ENCODE data around the gene IL1RAP. TPM values are rescaled to one million over a fixed set of nuclear protein-coding genes. Genes with fewer than 3 reads are reported as not detected.
"Not testable (repeated sequence)": the region's sequence is repeated elsewhere in the genome, so short reads cannot be mapped to it uniquely, and the experiment has no call there.

The IL1RAP gene
- total RNA-seq, 1 donor = 14.8 TPM

- Histone ChIP-seq H3K4me2 (ENCODE audit: insufficient read depth, low read length) (peak overlapping the region; percentile 57), H3K9me3 (ENCODE audit: low read depth, low read length) (no peaks in the 10 kb centered on the region), H3K79me2 (ENCODE audit: insufficient read depth, low read length) (peaks cover 27% of the 10 kb centered on the region), H3K27ac (ENCODE audit: low read depth, low read length) (peak overlapping the region; percentile 17), H3K4me3 (ENCODE audit: insufficient read depth, low read length) (no peak overlapping the region), H2AFZ (ENCODE audit: low read length) (peak overlapping the region; percentile 57), H3K27me3 (ENCODE audit: insufficient read depth, low read length) (no peaks in the 10 kb centered on the region), H3K36me3 (ENCODE audit: insufficient read depth, low read length) (no peaks in the 10 kb centered on the region), H3K4me1 (ENCODE audit: insufficient read depth, low read length) (peaks cover 40% of the 10 kb centered on the region), H4K20me1 (ENCODE audit: insufficient read depth, low read length) (no peaks in the 10 kb centered on the region)
- peak; percentile 77 for DNase-seq (ENCODE audit: insufficient read length, low spot score, missing footprints)
- TF ChIP-seq CTCF (IDR thresholded peaks at IDR 0.05; ENCODE audit: extremely low read depth, low read depth, low read length) = no peak
Observed at GRCh38 chr3:190517687-190518086, 3.8 kb downstream of the IL1RAP start.

GRCh38 chr3:190518531-190518930 lies 4.6 kb downstream of the IL1RAP start:
- H3K27ac ChIP-seq (ENCODE audit: low read depth, low read length); H4K20me1 ChIP-seq (ENCODE audit: insufficient read depth, low read length); H3K9me3 ChIP-seq (ENCODE audit: low read depth, low read length); H3K4me3 ChIP-seq (ENCODE audit: insufficient read depth, low read length); DNase-seq (ENCODE audit: insufficient read length, low spot score, missing footprints); H3K36me3 ChIP-seq (ENCODE audit: insufficient read depth, low read length); H3K27me3 ChIP-seq (ENCODE audit: insufficient read depth, low read length); H2AFZ ChIP-seq (ENCODE audit: low read length); H3K4me2 ChIP-seq (ENCODE audit: insufficient read depth, low read length): not testable (repeated sequence)
- Histone ChIP-seq H3K79me2 (ENCODE audit: insufficient read depth, low read length) (peaks cover 27% of the 10 kb centered on the region), H3K4me1 (ENCODE audit: insufficient read depth, low read length) (peaks cover 40% of the 10 kb centered on the region)

- no peaks in the 10 kb centered on the region for H3K36me3 ChIP-seq (ENCODE audit: insufficient read depth, low read length)
- H3K79me2 ChIP-seq (ENCODE audit: insufficient read depth, low read length) = peaks cover 25% of the 10 kb centered on the region
- no peaks in the 10 kb centered on the region for H4K20me1 ChIP-seq (ENCODE audit: insufficient read depth, low read length)
- no peak overlapping the region for H3K4me3 ChIP-seq (ENCODE audit: insufficient read depth, low read length)
- no peaks in the 10 kb centered on the region for H3K27me3 ChIP-seq (ENCODE audit: insufficient read depth, low read length)
- H3K4me1 ChIP-seq (ENCODE audit: insufficient read depth, low read length) = peaks cover 40% of the 10 kb centered on the region
- no peak overlapping the region for H3K4me2 ChIP-seq (ENCODE audit: insufficient read depth, low read length)
- H3K9me3 ChIP-seq (ENCODE audit: low read depth, low read length) = no peaks in the 10 kb centered on the region
- no peak for TF ChIP-seq CTCF (IDR thresholded peaks at IDR 0.05; ENCODE audit: extremely low read depth, low read depth, low read length)
- no peak overlapping the region for H2AFZ ChIP-seq (ENCODE audit: low read length)
- no peak overlapping the region for H3K27ac ChIP-seq (ENCODE audit: low read depth, low read length)
- peak; percentile 64 for DNase-seq (ENCODE audit: insufficient read length, low spot score, missing footprints)
Observed at GRCh38 chr3:190519886-190520285, 6.0 kb downstream of the IL1RAP start.

- no peak overlapping the region for H2AFZ ChIP-seq (ENCODE audit: low read length)
- H3K27me3 ChIP-seq (ENCODE audit: insufficient read depth, low read length) = no peaks in the 10 kb centered on the region
- H3K36me3 ChIP-seq (ENCODE audit: insufficient read depth, low read length) = no peaks in the 10 kb centered on the region
- no peak overlapping the region for H3K4me3 ChIP-seq (ENCODE audit: insufficient read depth, low read length)
- peaks cover 25% of the 10 kb centered on the region for H3K4me1 ChIP-seq (ENCODE audit: insufficient read depth, low read length)
- H3K4me2 ChIP-seq (ENCODE audit: insufficient read depth, low read length) = no peak overlapping the region
- no peak overlapping the region for H3K27ac ChIP-seq (ENCODE audit: low read depth, low read length)
- TF ChIP-seq CTCF (IDR thresholded peaks at IDR 0.05; ENCODE audit: extremely low read depth, low read depth, low read length) = no peak
- H3K79me2 ChIP-seq (ENCODE audit: insufficient read depth, low read length) = peaks cover 14% of the 10 kb centered on the region
- H3K9me3 ChIP-seq (ENCODE audit: low read depth, low read length) = no peaks in the 10 kb centered on the region
- H4K20me1 ChIP-seq (ENCODE audit: insufficient read depth, low read length) = no peaks in the 10 kb centered on the region
- no peak for DNase-seq (ENCODE audit: insufficient read length, low spot score, missing footprints)
Observed at GRCh38 chr3:190521998-190522397, 8.1 kb downstream of the IL1RAP start.

All from osteoblast (primary cell).